Heart left ventricle (tissue), 16 donors: ENCODE results near the gene NECTIN4. TPM values are rescaled to one million over a fixed set of nuclear protein-coding genes. Genes with fewer than 3 reads are reported as not detected.

Experiments
- ATAC-seq, 4 donors: fragments of 200-7000 bp; cut with Tn5 transposase; one replicate each; pipeline ENCODE4 v1.9.1; 2020 to 2022; ENCODE audit warnings: moderate library complexity in 4 of 4, mild to moderate bottlenecking in 3 of 4, moderate number of reproducible peaks in 1 of 4
- DNase-seq, 5 donors: peaks; one replicate each; pipeline ENCODE4 v3.0.0-alpha.2; 2020
- H3K27ac ChIP-seq, 12 donors: fragments of 200-600 bp; sonication (generic) in 4 of 12; one replicate each; pipeline versions ENCODE4 v1.5.0 to v1.8.0; 2016 to 2022; ENCODE audit warnings: mild to moderate bottlenecking in 2 of 12
- H3K27me3 ChIP-seq, 9 donors: fragments of 200-600 bp; sonication (generic) in 2 of 9; one replicate each; pipeline versions ENCODE4 v1.5.1 to v1.8.0; 2016 to 2022; ENCODE audit warnings: mild to moderate bottlenecking in 3 of 9
- H3K36me3 ChIP-seq, 9 donors: fragments of 200-600 bp; sonication (generic) in 2 of 9; one replicate each; pipeline versions ENCODE4 v1.5.0 to v1.8.0; 2018 to 2022; ENCODE audit warnings: mild to moderate bottlenecking in 2 of 9
- H3K4me1 ChIP-seq, 12 donors: fragments of 200-600 bp; sonication (generic) in 4 of 12; one replicate each; pipeline versions ENCODE4 v1.5.0 to v1.8.0; 2016 to 2022; ENCODE audit warnings: mild to moderate bottlenecking in 3 of 12
- H3K4me3 ChIP-seq, 12 donors: fragments of 200-600 bp; sonication (generic) in 4 of 12; one replicate each; pipeline versions ENCODE4 v1.5.0 to v1.8.0; 2017 to 2022; ENCODE audit warnings: mild to moderate bottlenecking in 9 of 12, moderate library complexity in 4 of 12
- H3K9me3 ChIP-seq, 12 donors: fragments of 200-600 bp; sonication (generic) in 4 of 12; one replicate each; pipeline versions ENCODE4 v1.5.0 to v1.8.0; 2016 to 2022; ENCODE audit warnings: mild to moderate bottlenecking in 1 of 12
- CTCF ChIP-seq, 12 donors: fragments of 200-600 bp; sonication (generic) in 4 of 12; IDR thresholded peaks; one replicate each; pipeline versions ENCODE4 v1.5.0 to v1.8.0; 2018 to 2022; ENCODE audit warnings: antibody characterized with exemption in 12 of 12, mild to moderate bottlenecking in 5 of 12
- POLR2A ChIP-seq, 2 donors: fragments of 450-650 bp; IDR thresholded peaks; one replicate each; pipeline ENCODE4 v1.6.1; 2017; ENCODE audit warnings: antibody characterized with exemption in 2 of 2, mild to moderate bottlenecking in 2 of 2, moderate library complexity in 2 of 2
- WGBS, 4 donors: extraction: QIAGEN DNeasy Blood & Tissue Kit in 2 of 4; methylation state at CpG; one replicate each; pipeline versions ENCODE4 v1.1.5 to v1.1.7; 2013 to 2018; 5-methylcytosine and 5-hydroxymethylcytosine counted together
- intact Hi-C, 10 donors: fragments of 100-400 bp; cut with DNase I; formaldehyde crosslinking; loops; one replicate each; pipeline versions ENCODE4 v1.11.1 to v1.14.2; 2022
- long read RNA-seq, 3 donors: library from polyadenylated mRNA; unstranded; transcript quantifications; one replicate each; pipeline ENCODE4 v2.0.0, GENCODE V29; 2020 to 2021
- polyA plus RNA-seq, 2 donors: library from polyadenylated mRNA; stranded (reverse); fragments of 200-250 nt; gene quantifications; one replicate each; pipeline ENCODE4 v1.2.3, GENCODE V29; 2013
- total RNA-seq, 9 donors: library from RNA; depleted of rRNA in 2 of 9; stranded (reverse); fragments of >200 nt in 2 of 9; fragmentation: NEBNext Ultra II Directional in 3 of 9; extraction: Animal tissue kit (Norgen Biotek cat#: 25700) in 3 of 9; gene quantifications; one replicate each; pipeline versions ENCODE4 v1.1.0 to v1.2.4, GENCODE V29; 2016 to 2023
- donor health status: ischemic (EF 13 %, LVEDD 7.1; RV severe dilation, severe dysfunction).
- donor health status: healthy with polysubstance abuse.
- donor health status: DM: no; HTN: yes; CAD: no.
- donor health status: DM: no; HTN: no; CAD: no.
- donor health status: ischemic (EF 25% LVEDD 6.9; RV normal size, moderate dysfunction).
- donor health status: ischemic (EF 25% LVEDD 5.7; RV mildly dilated, moderate dysfunction).
- donor health status: healthy.
- donor health status: DM: yes; HTN: yes; CAD: no.
- donor health status: ischemic (EF 35%, LVEDD 5.7; RV mildly dilated, moderate dysfunction).
- donor health status: nonischemic (EF 11% LVEDD 7.7; RV severe dilation, severe dysfunction).
- donor health status: DM: yes; HTN: yes; CAD: no.
- donor health status: PGD.
- donor health status: ischemic (EF 29% LVEDD 5.4; RV normal size, mild dysfunction).
- donor health status: nonischemic (EF 23%, LVEDD 6.1; RV moderate dilation, normal function).

Gene NECTIN4
- under 1 TPM in 2 of 9 donors, not detected in 7; 0.07 to 0.53 TPM for total RNA-seq
- under 1 TPM in 1 of 2 donors, not detected in 1; 0.03 TPM for polyA plus RNA-seq
- long read RNA-seq, donor 1, result 0 reads
- long read RNA-seq, donor 2, result 0 reads
- long read RNA-seq, donor 3, result 0 reads

DNA sequence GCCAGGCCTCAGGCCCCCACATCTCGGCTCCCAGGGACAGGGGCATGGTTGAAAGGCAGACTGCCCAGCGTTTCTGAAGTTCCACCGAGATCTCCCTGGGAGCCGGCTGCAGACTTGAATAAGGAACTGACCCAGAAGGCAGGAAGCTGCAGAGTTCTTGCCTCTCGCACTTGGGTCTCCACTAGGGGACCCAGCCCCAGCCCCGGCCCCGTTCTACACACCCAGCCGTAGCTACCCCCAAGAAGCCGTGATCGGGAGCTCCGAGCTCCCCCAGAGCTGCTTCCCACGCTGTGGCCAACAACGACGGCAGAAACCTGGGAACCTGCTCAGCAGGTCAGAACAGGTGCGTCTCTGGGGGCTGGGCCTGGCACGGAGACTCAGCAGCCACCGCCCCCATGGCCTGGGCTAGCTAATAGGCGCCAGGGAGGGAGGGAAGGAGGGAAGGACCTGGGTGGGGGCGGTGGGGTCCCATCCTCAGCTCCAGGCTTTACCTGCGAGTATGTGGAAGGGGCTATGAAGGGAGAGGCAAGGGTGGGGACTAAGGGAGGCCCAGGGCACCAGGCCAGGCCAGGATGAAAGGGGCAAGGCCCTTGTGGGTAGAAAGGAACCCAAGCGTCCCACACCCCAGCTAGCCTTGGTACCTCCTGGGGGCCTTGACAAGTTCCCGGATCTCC is at the start of gene NECTIN4:
NECTIN4 (minus strand) TSS at position 308 of the 674 bp plus-strand sequence; CDS start at position 46, 262 bp downstream.
- Histone ChIP-seq H3K9me3 (no peaks in the 10 kb centered on the region), H3K36me3 (no peaks in the 10 kb centered on the region), H3K27ac (no peak within 1 kb of the TSS), H3K4me3 (no peak within 1 kb of the TSS), H3K4me1 (no peaks in the 10 kb centered on the region), H3K27me3 (no peaks in the 10 kb centered on the region)
- intact Hi-C loops, result no loop called here
- DNase-seq (no peak), ATAC-seq (no peak)
- WGBS, 4 donors, result 74 to 82% (median 77%) methylated on average over 20 to 22 of the region's 22 CpGs
- TF ChIP-seq POLR2A (IDR thresholded peaks at IDR 0.05) (no peak), CTCF (IDR thresholded peaks at IDR 0.05) (no peak)

- peak overlapping the region in 5 of 12 donors; percentile 12 to 51 (median 30) for H3K27ac ChIP-seq
- H3K9me3 ChIP-seq, result no peaks in the 10 kb centered on the region
- H3K4me3 ChIP-seq, result no peak overlapping the region
- intact Hi-C loops, result loop anchor here in 7 of 10 donors (5.0 to 10.0 kb wide), 3 partner anchors 94 to 144 kb away; partner anchors contain the start of gene USF1 (in 3 of the 7)
- ATAC-seq, result no peak
- no peak for DNase-seq
- 69 to 88% (median 70%) methylated on average over 1 of the region's 1 CpG for WGBS, 4 donors
- no peaks in the 10 kb centered on the region for H3K27me3 ChIP-seq
- TF ChIP-seq POLR2A (IDR thresholded peaks at IDR 0.05) (no peak), CTCF (IDR thresholded peaks at IDR 0.05) (no peak)
- peaks cover 5 to 47% (median 11%) of the 10 kb centered on the region in 12 donors for H3K4me1 ChIP-seq
- H3K36me3 ChIP-seq, result no peaks in the 10 kb centered on the region
Measured at GRCh38 chr1:161138431-161138830, 49.1 kb upstream of the NECTIN4 start.

- no peak overlapping the region for H3K4me3 ChIP-seq
- no peaks in the 10 kb centered on the region for H3K27me3 ChIP-seq
- peak overlapping the region in 5 of 12 donors; percentile 12 to 51 (median 30) for H3K27ac ChIP-seq
- ATAC-seq (no peak), DNase-seq (no peak)
- intact Hi-C loops, result loop anchor here in 7 of 10 donors (5.0 to 10.0 kb wide), 3 partner anchors 93 to 143 kb away; partner anchors contain the start of gene USF1 (in 3 of the 7)
- no peaks in the 10 kb centered on the region for H3K36me3 ChIP-seq
- peaks cover 5 to 49% (median 12%) of the 10 kb centered on the region in 12 donors for H3K4me1 ChIP-seq
- WGBS, 4 donors, result 61 to 76% (median 70%) methylated on average over 3 of the region's 3 CpGs
- no peak for TF ChIP-seq POLR2A (IDR thresholded peaks at IDR 0.05)
- TF ChIP-seq CTCF (IDR thresholded peaks at IDR 0.05), result no peak
- no peaks in the 10 kb centered on the region for H3K9me3 ChIP-seq
Measured at GRCh38 chr1:161137881-161138280, 48.5 kb upstream of the NECTIN4 start.

DNA sequence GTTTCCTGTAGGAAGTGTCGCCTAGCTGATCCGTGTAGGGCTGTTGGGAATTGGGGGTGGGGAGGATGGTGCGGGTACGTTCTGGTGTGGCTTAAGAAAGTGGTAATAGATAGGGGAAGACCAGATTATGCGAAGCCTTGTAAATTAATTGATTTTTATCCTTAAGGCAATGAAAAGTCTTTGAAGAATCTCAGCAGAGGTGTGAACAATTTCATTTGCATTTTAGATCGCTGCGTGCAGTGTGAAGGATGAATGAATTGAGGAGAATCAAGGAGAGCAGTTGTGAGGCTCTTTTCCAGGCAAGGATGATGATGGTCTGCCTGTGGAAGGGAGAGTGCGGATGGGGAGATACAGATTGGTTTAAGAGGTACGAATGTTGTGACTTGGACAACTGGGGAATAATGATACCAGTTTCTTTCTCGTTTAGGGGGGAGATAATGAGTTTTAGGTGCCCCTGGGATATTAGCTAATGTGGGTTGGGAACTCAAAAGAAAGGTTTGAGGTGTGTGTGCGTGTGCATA is 43.9 kb upstream of the NECTIN4 start:
- H3K4me1 ChIP-seq, result peaks cover 5 to 73% (median 39%) of the 10 kb centered on the region in 12 donors
- no peaks in the 10 kb centered on the region for H3K9me3 ChIP-seq
- ATAC-seq, result no peak
- no peak for DNase-seq
- H3K27me3 ChIP-seq, result no peaks in the 10 kb centered on the region
- no peak for TF ChIP-seq CTCF (IDR thresholded peaks at IDR 0.05)
- no peak for TF ChIP-seq POLR2A (IDR thresholded peaks at IDR 0.05)
- peak overlapping the region; percentile 42 to 92 (median 71) for H3K4me3 ChIP-seq
- intact Hi-C loops, result loop anchor here in 7 of 10 donors (1.0 to 10.0 kb wide), 5 partner anchors 14 to 138 kb away; partner anchors contain the start of genes USF1 (in 3 of the 7), NIT1 (in 2 of the 7), PFDN2 (in 2 of the 7) and UFC1 (in 1 of the 7)
- H3K27ac ChIP-seq, result peak overlapping the region; percentile 87 to 99 (median 97)
- H3K36me3 ChIP-seq, result peaks cover 0 to 24% (median 19%) of the 10 kb centered on the region in 9 donors
- 5 to 6% (median 5%) methylated on average over 11 of the region's 11 CpGs for WGBS, 4 donors
